ENCODE results near the gene DPAGT1.
"Not testable (repeated sequence)": the region's sequence is repeated elsewhere in the genome, so short reads cannot be mapped to it uniquely, and the experiment has no call there.

The DPAGT1 gene

DNA sequence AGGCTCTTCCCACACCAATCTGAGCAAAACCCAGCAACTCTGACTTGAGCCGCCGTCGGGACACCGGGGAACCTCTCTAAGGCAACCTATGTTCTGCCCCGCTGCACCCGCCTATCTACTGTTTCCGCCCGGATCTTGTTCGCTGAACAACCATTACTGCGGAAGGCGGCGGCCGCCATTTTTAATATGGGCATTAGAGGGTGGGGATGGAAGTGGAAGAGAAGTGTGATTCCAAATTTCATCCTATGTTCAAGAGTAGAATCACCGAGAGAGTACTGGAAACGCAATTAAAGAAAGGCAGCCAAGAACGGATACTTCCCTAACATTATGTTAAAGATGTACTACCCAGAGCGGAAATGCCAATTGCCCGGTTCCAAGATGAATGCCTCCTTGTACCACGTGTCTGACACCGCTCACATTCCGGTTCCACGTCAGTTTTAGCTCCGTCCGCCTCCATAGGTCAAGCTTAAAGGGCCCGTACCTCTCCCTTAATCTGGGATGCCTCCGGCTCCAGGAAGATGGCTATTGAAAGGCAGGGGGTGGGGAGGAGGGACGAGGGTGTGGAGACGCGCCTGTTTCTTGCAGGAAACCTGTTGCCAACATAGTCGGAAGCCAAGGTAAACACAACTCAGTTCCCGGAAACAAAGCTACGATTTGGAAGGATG lies at the start of gene DPAGT1:
DPAGT1 (minus strand) TSS at position 95 of the 665 bp plus-strand sequence. CDS start 198 bp downstream, outside the sequence.
- DNase-seq (ENCODE audit: low read depth), result peak; percentile 75

DNA sequence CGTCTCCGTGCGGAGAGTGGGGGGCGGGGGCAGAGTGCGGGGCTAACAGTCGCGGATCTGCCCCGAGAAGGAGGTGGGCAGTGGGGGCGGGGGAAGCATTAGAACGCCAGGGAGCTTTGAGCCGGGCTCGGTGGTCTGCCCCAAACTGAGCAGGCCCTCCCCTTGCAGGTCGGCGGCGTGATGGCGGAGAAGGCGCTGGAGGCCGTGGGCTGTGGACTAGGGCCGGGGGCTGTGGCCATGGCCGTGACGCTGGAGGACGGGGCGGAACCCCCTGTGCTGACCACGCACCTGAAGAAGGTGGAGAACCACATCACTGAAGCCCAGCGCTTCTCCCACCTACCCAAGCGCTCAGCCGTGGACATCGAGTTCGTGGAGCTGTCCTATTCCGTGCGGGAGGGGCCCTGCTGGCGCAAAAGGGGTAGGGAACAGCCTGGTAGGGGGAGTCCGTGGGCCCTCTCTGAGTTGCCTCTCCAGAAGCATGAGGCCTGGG lies 48.2 kb upstream of the DPAGT1 start:
- DNase-seq (ENCODE audit: low read depth), result no peak

DNA sequence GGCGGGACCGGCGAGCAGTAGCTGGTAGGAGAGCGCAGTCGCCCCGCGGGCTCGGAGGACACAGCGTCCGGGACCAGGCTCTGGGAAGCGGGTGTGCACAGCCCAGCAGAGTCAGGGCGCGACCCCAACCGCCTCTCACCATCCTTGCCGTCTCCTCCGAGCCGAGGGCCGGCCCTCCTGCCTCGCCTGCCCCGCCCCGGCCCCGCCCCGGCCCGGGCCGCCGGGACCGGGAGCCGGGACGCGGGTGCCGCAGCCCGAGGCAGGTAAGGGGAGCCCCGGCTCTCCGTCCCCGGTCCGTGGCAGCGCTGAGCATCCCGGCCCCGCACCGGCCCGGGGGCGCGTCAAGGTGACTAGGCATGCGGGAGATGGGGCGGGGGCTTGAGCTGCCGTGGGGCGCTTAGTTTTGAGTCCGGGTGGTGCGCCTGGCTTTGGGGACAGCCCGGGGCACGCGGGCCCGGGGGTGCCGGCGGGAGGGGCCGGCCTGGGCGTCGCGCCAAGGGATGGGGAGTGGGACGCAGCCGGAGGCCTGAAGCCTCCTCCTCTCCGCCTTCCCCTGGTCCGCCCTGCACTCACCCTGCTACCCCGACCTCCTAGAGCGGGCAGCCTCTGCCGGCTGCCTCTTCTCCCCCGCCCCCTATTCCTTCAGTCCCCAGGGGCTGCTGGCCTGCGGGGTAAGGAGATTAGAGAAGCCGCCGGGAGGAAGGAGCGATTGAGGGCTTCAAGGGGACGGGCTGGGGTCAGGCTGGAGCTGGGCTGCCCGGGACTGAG lies 47.5 kb upstream of the DPAGT1 start, which contains the start of gene ABCG4:
ABCG4 (plus strand) TSS at position 35 of the 768 bp plus-strand sequence. CDS start 914 bp downstream, outside the sequence.
- no peak for DNase-seq (ENCODE audit: low read depth)

DNA sequence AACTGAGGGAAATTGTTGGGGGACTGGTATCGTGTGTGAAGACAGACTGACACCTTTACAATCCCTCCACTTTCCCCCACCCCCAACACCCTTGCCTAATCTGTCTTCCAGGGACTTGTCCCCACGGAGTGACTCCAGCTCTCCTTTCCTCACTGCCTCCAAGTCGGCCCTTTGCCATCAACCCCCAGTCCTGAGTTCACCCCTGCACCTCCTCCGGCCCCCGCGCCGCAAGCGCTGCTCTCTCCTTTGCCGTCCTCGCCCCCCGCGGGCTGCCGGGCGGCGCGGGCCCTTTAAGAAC lies 47.0 kb upstream of the DPAGT1 start:
- DNase-seq (ENCODE audit: low read depth), result no peak

DNA sequence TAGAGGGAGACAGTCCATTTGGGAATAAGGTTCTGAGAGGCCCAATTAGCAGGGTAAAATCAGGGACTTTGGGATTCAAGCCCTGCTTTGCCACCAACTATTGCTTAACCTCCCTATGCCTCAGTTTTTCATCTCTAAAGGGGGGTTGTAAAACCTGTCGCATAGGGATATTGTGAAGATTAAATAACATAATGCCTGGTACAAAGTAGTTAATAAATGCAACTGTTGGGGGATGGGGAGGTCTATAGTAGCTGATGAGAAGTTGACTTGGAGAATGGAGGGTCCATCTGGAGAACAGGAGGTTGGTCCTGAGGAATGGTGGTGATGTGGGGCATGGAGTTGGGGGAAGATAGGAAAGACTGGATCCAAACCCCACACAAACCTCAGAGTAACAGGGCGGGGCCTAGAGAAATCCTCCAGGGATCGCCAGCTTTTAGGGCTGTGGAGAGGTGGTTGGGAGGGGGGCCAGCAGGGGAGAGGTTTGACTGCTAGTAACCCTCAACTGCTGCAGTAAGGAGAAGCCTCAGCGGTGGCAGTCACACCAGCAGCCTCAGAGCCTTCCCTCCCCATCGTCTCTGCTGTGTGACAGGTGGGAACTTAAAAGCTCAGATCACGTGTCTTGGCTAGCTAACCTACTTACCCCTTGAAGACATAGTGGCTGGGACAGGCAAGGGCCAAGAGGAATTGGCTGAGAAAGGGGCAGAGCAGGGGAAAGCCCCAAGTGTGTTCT lies 46.1 kb upstream of the DPAGT1 start:
- DNase-seq (ENCODE audit: low read depth), result no peak

DNA sequence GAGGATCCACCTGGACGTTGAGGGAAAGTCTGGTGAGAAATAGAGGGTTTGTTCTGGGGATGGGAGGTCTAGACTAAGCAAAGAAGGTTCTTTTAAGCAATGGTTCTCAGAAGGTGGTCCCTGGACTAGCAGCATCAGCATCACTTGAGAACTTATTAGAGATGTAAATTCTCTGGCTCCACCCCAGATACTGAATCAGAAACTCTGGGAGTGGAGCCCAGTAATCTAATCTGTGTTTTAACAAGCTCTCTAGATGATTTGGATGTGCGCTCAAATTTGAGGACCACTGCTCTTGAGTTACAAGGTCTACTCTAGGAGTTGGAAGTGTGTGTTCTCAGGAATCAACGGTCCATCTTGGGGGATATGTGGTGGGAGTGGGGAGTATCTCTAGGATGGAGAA lies 43.9 kb upstream of the DPAGT1 start:
- DNase-seq (ENCODE audit: low read depth), result no peak

DNA sequence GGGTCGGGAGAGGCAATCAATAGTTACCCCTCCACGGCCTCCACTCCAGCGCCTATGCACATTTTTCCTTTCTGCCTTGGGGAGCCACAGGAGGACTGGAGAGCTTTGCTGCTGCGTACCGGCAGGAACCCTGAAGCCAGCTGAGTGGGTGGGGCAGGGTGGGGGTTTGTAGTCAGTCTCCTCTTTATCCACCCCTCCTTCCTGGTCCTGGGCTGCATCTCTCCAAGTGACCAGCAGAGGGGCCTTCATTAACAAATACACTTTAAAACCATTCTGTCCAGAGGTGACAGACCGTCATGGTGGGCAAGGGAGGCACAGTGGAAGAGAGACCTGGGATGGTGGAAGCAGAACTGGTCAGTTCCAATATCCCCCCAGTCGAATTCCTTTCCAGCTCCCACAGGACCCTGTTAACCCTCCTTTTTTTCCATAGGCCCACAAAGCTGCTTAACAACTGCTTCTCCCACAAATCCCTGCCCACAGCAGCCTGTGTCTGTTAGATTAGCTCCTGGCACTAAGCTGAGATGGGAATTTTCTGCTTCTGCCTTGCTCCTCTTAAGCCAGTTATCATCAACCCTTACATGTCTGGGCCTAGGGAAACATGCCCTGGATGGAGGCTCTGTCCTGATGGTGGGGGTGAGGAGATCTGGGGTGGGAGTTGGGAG lies 43.3 kb upstream of the DPAGT1 start:
- no peak for DNase-seq (ENCODE audit: low read depth)

DNA sequence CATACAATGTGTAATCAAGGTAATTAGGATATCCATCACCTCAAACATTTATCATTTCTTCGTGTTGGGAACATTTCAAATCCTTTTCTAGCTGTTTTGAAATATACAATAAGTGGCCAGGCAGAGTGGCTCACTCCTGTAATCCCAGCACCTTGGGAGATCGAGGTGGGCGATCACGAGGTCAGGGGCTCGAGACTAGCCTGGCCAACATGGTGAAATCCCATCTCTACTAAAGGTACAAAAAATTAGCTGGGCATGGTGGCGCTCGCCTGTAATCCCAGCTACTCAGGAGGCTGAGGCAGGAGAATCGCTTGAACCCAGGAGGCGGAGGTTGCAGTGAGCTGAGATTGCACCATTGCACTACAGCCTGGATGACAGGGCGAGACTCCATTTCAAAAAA lies 37.6 kb upstream of the DPAGT1 start:
- DNase-seq (ENCODE audit: low read depth), result not testable (repeated sequence)

DNA sequence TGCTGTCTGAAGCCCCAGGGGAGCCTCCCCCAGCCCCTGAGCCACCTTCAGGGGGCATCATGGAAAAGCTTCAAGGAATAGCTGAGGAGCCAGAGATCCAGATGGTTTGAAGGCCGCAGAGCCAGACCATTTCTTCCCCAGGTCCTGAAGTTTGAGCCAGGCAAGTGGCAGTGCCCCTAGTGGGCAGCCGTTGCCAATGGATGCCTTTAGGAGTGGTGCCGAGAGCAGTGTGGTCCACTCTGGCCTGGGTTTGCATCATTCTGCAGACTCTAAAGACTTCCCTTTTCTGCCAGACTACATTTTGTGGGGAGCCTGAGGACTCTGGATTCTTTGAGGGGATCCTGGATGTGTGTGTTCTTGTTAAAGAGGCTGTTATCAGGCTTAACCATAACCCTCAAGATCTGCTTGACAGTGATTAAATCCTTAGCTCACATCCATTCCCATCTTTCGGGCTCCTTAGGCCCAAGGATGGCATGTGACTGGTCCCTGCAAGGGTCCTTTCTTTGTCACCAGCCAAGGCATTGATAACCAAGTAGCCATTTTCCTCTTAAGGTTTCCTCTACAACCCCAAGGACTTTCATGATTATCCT lies 32.8 kb upstream of the DPAGT1 start:
- DNase-seq (ENCODE audit: low read depth), result no peak

DNA sequence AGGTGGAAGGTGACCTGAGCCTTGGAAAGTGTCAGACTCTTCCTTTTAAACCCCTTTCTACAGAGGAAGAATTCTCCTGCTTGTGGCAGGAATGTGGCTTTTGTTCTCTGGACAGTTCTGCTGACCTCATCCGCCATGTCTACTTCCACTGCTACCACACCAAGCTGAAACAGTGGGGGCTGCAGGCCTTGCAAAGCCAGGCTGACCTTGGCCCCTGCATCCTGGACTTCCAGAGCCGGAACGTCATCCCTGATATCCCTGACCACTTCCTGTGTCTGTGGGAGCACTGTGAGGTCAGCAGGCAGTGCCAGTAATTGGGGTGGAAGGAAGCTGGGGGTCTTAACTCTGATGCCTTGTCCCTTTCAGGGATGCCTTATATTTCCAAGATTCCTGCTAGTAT lies 29.0 kb upstream of the DPAGT1 start:
- DNase-seq (ENCODE audit: low read depth), result no peak

DNA sequence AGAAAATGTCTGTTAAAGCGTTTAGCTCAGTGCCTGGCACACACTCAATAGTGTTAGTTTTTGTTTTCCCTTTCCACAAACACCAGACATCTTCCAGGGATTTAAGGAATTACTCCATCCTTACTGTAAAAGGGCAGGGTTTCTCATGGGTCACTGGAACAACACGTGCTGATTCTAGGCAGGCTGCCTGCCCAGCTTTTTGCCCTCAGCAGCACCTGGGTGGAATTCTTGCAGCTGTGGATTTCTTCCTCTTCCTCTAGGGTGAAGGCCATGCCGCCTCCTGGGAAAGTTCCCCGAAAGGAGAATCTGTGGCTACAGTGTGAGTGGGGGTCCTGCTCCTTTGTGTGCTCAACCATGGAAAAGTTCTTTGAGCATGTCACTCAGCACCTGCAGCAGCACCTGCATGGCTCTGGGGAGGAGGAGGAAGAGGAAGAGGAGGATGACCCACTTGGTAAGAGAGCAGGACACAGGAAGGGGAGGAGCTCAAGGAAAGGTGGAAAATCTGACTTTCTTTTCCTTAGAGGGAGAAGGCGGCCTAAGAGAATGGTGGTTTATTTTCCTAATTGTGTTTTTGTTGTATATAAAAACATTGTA lies 25.1 kb upstream of the DPAGT1 start:
- no peak for DNase-seq (ENCODE audit: low read depth)

DNA sequence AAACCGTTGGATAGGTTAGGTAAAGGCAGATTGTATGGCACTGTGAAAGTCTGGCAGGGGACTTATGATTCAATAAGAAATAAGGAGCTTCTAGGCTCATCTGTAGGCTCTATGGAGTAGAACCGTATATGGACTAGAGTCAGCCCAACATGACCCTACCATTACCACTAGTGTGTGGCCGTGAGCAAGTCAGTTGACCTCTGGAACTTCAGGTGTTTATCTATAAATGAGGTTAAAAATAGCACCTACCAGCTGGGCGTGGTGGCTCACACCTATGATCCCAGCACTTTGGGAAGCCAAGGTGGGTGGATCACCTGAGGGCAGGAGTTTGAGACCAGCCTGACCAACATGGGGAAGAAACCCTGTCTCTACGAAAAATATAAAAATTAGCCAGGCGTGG lies 24.2 kb upstream of the DPAGT1 start:
- DNase-seq (ENCODE audit: low read depth), result no peak

DNA sequence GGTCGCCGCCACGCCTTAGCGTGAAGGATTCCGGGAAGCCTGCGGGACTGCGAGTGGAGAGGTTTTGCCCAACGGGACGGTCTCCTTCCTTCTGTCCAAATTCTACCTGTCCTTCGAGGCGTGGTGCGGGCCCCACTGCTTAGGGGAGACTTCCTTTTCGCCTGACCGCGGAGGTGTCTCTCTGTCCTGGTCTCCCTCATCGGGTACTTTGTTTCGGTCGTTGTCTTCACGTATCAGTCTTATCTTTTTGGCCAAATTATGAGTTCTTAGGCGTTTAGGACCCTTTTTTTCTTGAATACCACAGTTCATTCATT lies 20.1 kb upstream of the DPAGT1 start:
- DNase-seq (ENCODE audit: low read depth), result no peak

DNA sequence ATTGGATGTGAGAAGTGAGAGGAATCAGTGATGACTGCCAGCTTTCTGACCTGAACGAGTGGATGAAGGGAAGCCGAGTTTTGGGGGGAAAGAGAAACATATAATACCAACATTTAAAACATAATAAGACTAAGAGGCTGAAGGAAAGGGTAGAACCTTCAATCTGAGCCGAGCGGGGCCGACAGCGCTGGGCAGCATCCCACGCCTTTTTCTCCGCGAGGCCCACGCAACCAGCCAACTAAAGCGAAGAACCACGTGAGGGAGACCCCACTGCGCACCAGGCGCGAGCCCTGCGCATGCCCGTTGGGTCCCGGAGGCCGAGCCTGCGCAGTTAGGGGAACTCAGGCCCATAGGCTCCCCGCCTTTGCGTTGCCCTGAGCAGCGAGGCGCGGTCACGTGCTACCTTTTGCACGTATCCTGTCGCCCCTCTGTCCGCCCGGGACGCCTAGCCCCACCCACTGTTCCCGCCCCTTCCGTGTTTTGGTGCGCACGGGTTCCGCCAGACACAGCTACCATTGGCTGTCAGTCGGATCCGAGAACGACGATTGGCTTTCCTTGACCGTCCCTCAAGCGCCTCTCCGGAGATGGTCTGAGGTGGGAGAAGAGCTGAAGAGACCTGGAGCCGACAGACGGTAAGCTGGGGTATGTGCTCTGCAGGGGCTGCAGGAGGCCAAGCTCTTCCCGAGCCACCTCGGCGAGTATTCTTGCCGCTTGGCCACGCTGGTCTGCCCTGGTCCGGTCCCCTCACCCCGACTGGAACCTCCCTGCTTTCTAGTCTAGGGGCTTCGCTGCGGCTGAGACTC lies 19.6 kb upstream of the DPAGT1 start, which contains the start of gene HINFP:
HINFP (plus strand) TSS at position 573 of the 803 bp plus-strand sequence. CDS start 5,365 bp downstream, outside the sequence.
- DNase-seq (ENCODE audit: low read depth), result peak; percentile 100

DNA sequence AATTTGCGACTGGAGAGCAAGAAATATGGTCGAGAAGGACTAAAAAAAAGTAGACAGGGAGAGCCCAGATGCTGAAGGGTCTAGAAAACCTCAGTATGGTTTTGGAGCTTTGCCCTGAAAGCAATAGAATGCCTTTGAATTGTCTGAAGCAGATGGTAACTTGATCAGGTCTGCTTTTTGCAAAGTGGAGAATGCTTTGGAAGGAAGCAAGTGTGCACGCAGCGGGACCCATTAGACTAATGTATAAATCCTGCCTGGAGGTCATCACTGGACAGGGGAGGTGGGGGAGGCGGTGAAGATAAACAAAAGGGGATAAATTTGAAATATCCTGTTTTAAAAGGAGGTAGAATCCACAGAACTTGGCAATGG lies 19.0 kb upstream of the DPAGT1 start:
- no peak for DNase-seq (ENCODE audit: low read depth)

DNA sequence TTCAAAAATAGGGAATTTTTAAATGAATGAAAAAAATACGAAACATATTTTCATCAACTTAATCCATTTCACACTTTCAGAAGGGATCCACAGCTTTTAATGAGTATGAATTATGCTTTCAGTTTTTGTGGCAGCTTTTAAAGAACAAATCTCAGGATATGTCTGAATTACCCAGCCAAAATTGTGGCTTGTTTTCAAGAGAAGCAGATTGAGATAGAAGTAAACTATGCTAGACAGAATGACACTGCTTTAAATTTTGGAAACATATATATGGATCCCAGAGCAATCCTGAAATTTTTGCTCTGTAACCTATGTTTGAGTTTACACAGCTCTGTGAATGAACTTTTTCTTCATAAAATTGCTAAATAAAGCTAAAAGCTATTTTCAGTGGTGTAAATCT lies 17.3 kb upstream of the DPAGT1 start:
- no peak for DNase-seq (ENCODE audit: low read depth)

DNA sequence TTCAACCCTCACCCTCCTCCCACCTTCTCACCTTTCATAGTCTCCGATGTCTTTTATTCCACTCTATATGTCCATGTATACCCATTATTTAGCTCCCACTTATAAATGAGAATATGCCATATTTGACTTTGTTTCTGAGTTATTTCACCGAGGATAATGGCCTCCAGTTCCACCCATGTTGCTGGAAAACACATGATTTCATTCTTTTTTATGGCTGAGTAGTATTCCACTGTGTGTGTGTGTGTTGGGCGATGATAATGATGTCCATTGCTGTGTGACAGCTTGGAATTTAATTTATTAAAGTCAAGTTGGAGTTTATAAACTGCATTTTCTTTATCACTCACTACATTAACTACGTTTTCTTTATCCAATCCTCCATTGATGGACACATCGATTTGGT lies 16.6 kb upstream of the DPAGT1 start:
- no peak for DNase-seq (ENCODE audit: low read depth)

DNA sequence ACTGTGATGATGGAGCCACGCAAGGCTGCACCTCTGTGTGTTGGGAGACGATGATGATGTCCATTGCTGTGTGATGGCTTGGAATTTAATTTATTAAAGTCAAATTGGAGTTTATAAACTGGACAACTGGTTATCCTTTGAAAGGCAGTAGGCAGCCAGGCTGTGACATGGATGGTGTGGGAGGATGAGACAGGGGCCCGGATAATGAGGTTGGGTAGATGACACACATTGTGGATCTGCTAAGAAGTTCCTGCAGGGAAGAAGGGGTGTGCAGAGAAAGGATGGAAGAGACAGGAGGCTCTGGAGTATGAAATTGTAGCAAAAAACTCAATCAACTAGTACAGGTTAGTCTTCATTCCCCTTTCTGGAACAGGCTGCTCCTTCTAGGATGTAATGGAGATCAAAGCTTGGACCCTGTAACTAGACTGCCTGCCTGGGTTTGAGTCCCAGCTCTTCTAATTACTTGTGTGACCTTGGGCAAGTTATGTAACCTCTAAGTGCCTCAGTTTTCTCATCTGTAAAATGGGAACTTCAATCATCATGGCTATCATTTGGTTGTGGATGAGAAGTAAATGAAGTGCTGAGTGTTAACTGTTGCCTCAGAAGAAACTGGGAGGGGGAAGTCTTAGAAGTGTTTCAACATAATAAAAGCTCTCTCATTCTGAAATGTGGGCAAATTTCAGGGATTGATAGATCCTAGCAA lies 15.5 kb upstream of the DPAGT1 start:
- no peak for DNase-seq (ENCODE audit: low read depth)

DNA sequence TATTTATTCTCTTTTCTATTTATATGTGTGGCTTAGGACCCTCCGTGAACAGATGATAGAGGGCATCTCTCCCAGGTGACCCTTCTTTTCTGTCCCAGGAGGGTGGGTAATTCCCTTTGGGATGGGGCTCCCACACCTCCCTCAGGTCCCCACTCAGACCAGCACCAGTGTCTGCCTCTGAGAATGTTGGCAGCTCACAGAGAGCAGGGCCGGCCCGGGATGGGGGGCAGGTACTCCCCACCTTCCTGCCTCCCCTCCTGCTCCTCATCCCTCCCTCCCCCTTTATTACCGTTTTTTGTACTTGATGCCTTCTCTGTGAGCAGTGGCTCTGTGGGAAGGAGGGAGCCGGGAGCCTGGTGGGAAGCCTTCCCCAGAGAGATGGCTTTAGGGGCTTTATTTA lies 14.9 kb upstream of the DPAGT1 start:
- no peak for DNase-seq (ENCODE audit: low read depth)

DNA sequence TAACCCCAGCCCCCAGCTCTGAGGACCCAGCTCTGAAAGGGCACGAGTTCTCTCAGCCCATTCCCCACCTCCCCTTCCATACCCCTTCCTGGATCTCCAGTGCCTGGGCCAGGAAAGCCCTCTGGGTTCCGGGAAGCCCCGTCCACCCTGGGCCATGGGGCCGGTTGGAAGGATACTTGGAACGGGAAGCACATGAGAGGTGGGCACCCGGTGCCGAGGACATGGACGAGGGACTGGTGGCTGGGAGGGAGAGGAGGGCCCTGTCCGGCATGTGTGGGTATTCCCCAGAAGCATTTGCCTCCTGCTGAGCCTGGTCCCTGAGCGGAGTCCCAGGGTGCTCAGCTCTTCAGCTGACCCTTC lies 14.6 kb upstream of the DPAGT1 start:
- DNase-seq (ENCODE audit: low read depth), result no peak
